NCI-H2171 treated with DMSO at 0.1 percent for 48 hours (cell line): Measurements from ENCODE around the gene DAPL1.

Experiments used
- DNase-seq: peaks from one replicate; lab custom pipeline; 2025; lab: John Stamatoyannopoulos, UW

DAPL1 gene

GRCh38 chr2:158795195-158795924 is at the start of gene DAPL1:
Gene DAPL1 (plus strand): TSS chr2:158795317. CDS start chr2:158795373, 56 bp downstream.
- peak; percentile 41 for DNase-seq

- DNase-seq = no peak
Observed at GRCh38 chr2:158745866-158746382, 49.2 kb upstream of the DAPL1 start.

GRCh38 chr2:158746488-158746887 is 48.6 kb upstream of the DAPL1 start:
- no peak for DNase-seq

- no peak for DNase-seq
Observed at GRCh38 chr2:158747281-158747680, 47.8 kb upstream of the DAPL1 start.

GRCh38 chr2:158748926-158749590 is 46.1 kb upstream of the DAPL1 start:
- peak; percentile 75 for DNase-seq

- DNase-seq = peak; percentile 23
Observed at GRCh38 chr2:158750458-158751125, 44.5 kb upstream of the DAPL1 start.

GRCh38 chr2:158753641-158754611 is 41.2 kb upstream of the DAPL1 start:
- DNase-seq = peak; percentile 81

- DNase-seq = peak; percentile 56
Observed at GRCh38 chr2:158755310-158756087, 39.6 kb upstream of the DAPL1 start.

GRCh38 chr2:158756331-158756730 is 38.8 kb upstream of the DAPL1 start:
- no peak for DNase-seq

GRCh38 chr2:158756976-158757375 is 38.1 kb upstream of the DAPL1 start:
- peak; percentile 47 for DNase-seq

GRCh38 chr2:158760887-158761286 is 34.2 kb upstream of the DAPL1 start:
- DNase-seq = no peak

GRCh38 chr2:158761621-158762020 is 33.5 kb upstream of the DAPL1 start:
- DNase-seq = no peak

GRCh38 chr2:158762336-158762735 is 32.8 kb upstream of the DAPL1 start:
- no peak for DNase-seq

GRCh38 chr2:158766524-158766923 is 28.6 kb upstream of the DAPL1 start:
- no peak for DNase-seq

GRCh38 chr2:158772306-158773078 is 22.6 kb upstream of the DAPL1 start:
- peak; percentile 9 for DNase-seq

- no peak for DNase-seq
Observed at GRCh38 chr2:158773121-158773520, 22.0 kb upstream of the DAPL1 start.

GRCh38 chr2:158774681-158775080 is 20.4 kb upstream of the DAPL1 start:
- peak; percentile 64 for DNase-seq

- no peak for DNase-seq
Observed at GRCh38 chr2:158775273-158776027, 19.7 kb upstream of the DAPL1 start.

GRCh38 chr2:158776231-158776630 is 18.9 kb upstream of the DAPL1 start:
- peak; percentile 20 for DNase-seq
